GM21367 (cell line): ENCODE results near the gene MYL12A.
"Not testable (repeated sequence)": the region's sequence is repeated elsewhere in the genome, so short reads cannot be mapped to it uniquely, and the experiment has no call there.

Experiments used
- ATAC-seq: cut with Tn5 transposase; IDR thresholded peaks from one replicate; pipeline ENCODE4 v1.9.1; 2021; ENCODE audit not compliant: unreplicated experiment

The MYL12A gene

DNA sequence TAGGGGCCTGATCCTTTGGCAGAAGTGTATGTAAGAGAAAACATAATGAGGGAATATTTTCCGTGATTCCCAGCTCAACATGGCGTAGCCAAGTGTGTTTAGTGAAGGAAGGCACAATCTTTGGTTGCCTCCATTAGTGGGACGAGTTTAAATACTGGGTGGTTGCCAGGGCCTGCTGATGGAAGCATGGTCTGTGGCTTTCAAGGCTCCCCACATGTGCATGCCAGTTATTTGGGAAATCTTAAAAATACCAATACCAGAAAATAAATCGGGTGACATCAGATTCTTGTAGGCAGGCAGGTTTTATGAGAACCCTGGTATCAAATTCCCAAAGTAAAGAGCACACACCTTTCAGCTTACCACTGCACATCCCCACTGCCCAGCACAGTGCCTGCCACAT lies 7.1 kb downstream of the MYL12A start:
- ATAC-seq, result no peak

DNA sequence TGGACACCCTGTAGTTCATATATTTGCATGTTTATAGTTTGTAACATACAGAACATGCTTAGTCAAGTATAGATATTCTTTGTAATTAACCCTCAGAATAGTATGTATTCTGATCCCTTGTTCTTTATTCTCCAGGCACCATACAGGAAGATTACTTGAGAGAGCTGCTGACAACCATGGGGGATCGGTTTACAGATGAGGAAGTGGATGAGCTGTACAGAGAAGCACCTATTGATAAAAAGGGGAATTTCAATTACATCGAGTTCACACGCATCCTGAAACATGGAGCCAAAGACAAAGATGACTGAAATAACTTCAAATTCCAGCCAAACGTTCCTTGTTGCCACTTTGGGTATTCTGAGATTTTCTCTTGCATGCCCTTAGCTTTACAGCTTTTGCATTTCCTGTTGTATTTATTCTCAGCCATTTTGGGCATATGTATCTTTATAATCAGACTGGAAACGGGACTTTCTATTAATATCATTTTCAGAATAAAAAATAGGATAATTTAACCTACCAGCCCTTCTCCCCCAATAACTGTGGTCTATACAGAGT lies 8.1 kb downstream of the MYL12A start:
- ATAC-seq, result no peak

DNA sequence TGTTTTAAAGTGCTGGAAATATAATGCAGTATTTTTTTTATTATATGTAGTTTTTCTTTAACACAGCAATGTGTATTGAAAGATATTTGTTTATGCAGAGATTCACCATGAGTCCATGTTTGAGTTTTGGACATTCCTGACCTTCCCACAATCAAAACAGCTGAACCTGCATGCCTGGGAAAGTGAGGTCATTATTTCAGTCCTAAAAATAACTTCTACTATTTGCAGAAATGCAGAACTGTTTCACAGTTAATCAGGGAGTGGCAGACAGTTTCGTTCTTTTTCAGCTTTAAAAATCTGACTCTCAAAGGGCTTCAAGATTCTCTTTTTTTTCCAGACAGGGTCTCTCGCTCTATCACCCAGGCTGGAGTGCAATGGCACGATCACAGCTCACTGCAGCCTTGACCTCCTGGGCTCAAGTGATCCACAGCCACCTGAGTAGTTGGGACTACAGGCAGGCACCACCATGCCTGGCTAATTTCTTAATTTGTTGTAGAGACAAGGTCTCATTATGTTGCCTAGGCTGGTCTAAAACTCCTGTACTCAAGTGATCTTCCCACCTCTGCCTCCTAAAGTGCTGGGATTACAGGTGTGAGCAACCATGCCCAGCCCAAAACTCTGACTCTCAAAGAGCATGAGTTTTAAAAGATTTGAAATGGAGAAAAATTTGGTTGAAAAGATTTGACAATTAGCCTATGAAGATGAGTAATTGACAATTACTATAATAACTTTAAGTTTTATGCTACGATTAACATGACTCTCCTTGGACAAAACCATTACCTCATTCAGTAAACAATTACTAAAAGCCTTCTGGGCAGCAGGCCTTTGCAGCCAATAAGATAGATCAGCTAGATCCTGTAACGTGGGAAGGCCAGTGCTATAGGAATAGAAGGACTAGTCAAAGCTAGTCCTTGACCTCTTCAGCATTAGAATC lies 9.4 kb downstream of the MYL12A start:
- ATAC-seq, result no peak

DNA sequence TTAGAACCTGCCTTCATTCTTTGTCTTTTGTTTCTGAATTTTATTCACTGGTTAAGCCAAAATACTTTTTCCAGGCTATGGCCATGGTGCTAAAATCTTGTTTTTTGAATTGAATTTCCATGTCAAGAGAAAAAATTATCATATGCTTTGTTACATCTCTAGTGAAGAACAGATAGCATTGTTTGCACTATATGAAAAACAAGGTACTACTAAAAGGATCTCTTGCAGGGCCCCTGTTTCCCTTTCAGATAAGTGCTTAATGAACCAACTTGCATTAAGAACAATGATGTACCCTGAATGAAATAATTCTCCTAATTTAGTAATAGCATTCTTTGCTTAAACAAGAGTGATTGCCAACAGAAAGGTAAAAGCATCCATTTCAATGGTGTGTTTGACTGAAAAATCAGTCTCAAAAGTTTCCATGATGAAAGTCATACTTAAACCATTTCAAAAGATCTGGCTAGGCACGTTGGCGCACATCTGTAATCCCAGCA lies 10.1 kb downstream of the MYL12A start:
- no peak for ATAC-seq

DNA sequence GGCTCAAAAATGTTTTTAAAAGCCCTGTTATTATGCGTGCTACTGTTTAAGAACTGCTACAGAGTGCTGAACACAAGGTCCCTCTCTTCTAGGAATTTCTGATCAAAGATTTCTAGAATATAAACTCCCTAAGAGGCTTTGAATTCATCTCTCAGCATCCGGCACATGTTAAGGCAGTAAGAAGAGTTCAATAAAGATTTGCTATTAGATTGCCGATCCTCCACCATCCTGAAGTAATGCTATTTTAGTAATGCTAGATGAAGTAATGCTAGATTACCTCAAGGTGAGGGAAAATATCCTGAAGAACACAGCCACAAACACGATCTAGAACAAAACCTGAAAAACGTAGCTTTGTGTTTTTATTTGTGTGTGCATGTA lies 13.4 kb downstream of the MYL12A start:
- no peak for ATAC-seq

DNA sequence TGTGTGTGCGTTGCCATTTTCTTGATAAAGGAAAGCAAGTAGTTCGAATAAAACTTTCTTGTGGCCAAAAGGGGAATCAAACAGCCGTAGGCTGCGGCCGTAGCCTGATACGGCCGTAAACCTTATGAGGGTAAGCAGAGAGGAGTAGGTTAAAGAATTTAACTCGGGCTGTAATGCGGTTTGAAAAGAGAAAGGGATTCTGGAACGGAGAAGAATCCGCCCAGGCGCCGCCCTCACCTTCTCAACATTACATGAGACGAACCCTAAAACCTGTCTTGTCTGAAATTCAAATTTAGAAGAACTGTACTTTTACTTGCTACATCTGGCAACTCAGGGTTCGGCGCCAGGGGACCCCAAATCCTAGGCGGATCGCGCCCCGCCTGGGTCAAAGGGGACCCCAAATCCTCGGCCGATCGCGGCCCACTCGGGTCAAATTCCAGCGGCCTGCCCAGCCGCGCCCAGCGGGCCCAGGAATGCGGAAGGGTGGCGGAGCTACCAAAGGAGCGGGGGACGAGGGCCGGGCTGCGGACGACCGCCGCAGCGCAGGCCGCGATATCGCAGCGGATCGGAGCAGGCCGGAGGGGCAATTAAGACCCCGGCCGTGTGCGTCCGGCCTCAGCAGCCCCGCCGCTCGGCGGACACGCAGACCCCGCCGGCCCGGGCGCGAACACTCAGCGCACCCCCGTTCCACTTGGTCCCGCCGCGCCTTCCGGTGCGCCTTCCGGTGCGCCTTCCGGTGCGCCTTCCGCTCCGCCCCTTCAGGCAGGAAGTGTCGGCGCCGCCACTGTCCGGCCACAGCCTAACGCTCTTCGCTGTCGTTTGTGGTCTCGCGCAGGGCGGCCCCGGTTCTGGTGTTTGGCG lies 14.0 kb downstream of the MYL12A start, which contains the start of gene MYL12B:
Gene MYL12B, plus strand, starts transcription at position 761 of the 861 bp plus-strand sequence. CDS start 10,766 bp downstream, outside the sequence.
- peak; percentile 72 for ATAC-seq

DNA sequence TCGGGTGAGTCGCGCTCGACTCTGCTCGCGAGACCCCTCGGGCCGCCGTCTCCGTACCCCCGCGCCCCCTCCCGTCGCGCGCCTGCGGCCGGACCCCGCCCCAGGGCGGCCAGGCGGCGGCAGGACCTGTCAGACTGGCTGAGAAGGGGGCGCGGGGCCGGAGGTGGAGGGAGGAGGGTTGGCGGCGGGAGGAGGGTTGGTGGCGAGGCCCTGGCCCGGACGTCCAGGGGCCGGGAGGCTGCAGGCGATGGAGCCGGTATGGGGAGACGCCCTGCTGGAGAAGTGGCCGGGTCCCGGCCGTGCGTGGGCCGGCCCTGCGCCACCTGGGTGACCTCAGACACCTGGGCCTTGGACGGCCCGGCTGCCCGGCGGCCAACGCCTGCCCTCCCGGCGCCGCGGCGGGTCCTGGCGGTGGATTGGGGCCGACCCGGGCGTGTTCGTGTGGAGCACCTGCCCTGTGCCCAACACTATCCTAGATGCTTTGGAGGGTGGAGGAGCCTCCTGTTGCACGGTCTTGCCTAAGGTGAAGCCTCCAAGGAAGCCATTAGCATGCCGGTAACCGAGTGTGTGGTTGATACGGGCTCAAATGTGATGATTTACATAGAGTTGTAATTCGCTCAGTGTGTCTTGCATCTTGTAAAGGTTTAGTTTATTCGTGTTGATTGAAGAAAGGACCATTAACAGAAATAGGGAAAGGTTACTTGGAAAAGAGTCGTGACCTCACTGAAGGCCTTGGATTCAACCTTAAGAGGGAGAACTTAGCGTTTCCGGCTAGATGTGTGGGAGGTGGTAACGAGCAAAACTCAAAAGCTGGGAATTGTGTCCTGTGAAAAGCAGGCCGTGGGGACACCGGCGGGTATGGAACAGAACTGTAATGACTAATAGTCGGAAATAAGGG lies 14.9 kb downstream of the MYL12A start:
- ATAC-seq, result peak; percentile 31

DNA sequence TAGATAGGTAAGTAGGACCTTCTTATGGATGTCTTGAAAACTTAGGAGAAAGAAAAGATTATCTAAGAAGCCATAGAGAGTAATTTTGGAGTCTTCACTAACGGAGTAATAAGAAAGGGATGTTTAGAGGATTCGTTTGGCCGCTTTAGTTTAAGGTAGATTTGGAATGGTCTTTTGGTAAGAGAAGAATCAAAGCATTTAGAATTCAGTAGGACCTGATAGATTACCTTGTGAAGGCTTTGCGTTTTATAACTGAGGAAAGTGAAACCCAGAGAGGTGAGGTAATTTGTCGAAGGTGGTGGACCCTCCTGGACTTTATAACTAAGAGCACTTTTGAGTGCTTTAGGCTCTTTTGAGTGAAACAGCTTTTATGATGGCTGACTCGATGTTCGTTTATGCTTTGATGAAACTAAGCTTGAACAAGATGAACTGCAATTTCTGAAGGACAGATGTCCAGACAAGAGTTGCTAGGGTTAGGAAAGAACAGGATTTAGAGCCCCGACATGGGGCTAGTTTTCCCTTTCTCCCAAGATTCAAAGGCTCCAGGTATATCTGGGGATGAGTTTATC lies 15.6 kb downstream of the MYL12A start:
- ATAC-seq, result no peak

DNA sequence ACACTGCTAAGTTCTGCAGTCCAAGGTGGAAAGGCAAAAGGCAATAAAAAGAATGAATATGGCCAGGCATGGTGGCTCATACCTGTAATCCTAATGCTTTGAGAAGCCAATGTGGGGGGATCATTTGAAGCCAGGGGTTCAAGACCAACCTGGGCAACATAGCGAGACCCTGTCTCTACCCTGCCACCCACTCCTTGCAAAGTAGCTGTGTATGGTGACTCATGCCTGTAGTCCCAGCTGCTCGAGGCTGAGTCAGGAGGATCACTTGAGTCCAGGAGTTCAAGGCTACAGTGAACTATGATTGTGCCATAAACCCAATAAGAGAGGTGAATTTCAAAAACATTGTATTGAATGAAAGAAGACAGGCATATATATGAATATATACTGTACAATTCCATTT lies 16.8 kb downstream of the MYL12A start:
- ATAC-seq, result no peak

DNA sequence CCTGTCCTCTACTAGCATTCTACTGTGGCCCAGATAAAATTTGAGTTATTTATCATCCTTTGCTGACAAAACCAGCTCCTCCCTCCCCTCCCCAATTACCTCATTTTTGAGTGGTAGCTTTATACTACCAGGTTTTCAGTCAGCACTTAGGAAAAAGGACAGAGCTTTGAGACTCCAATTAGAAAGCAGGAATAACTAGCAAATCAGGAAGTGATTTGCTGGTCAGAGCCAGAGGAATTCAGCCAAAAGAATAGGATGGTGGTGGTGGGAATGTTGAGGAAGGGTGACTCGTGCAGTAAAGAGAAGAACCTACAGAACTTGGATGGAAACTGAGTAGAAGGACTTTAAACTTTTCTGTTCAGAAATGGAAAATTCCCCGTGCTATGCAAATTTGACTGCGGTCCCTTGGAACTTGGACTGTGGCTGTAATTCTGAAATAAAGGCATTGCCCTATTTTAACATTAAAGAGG lies 18.0 kb downstream of the MYL12A start:
- ATAC-seq, result no peak

DNA sequence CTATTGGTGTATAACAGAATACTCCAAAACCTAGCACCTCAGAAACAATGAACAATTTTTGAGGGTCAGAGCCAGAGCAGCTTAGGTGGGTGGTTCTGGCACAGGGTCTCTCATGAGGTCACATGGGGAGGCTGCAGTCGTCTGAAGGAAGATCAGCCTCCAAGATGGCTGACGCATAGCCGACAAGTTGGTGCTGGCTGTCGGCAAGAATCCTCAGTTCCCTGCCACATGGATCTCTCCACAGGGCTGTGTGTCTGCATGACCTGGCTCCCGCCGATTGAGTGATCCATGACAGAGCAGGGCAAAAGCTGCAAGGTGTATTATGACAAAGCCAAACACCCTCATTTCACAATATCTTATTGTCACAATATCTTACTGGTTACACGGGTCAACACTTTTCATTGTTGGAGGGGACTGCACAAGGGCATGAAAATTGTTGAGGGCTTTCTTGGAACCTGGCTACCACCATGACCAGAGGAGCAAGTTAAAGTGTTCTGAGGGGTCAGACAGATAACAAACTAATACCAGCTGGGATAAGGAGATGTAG lies 18.5 kb downstream of the MYL12A start:
- ATAC-seq, result no peak

DNA sequence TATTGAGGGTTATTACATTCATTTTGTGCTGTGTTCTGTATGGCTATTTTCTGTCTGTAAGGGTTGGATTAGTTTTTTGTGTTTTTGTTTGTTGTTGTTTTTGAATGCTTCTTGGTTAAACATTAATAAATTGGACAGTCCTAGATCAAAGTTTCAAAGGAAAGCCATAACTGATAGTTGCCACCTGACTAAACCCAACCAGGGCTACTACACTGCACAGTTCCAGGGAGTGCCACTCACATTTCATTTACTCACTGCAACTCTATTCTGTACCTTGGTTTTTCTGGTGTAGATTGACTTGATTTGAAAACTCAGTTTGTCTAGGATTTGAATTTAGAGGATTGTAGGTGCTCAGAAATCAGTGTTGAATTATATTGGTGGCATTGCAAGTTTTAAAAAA lies 20.7 kb downstream of the MYL12A start:
- ATAC-seq, result no peak

DNA sequence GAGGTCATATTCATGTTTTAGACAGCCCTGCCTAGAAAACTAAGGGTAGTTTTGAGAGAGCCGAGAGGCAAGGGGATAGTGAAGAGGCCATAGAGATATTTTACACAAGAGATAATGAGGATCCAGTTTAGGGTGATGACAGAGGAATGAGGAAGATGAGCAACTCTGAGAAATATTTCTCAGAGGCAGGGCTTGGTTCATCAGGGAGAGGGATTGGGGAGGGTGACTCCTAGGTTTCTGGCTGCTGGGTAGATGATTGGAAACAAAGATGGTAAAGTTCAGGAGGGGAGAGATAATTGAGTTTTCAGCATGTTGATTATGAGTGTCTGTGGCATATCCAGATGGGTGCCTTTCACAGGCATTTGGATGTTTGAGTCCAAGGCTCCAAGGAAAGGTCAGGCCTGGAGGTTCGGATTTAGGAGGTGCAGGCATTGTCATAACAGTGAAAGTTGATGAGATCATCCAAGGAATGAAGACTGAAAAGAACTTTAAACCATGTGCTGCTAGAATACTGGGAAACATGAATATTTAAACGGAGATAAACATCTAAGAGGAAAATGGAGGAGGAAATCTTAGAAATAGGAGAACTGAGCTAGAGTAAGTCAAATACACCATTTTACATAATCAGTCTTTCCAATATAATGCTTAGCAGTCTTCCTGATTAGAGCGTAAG lies 21.8 kb downstream of the MYL12A start:
- ATAC-seq, result no peak

DNA sequence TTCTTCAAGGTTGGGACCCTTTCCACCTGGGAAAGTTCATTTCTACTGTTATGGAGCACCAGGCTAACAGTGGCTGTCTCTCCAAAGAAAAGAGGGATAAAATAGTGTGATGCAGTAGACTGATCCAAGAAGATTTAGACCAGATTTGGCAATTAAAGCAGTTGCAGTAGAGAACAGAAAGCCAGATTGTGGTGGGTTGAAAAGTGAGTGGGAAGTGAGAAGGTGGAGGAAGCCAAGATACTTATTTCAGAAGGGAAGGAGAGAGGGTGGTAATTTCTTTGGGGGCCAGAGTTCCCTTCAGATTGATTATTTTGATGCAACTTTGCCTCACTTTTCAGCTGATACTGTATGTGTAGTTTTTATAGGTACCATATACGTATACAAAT lies 22.3 kb downstream of the MYL12A start:
- no peak for ATAC-seq

DNA sequence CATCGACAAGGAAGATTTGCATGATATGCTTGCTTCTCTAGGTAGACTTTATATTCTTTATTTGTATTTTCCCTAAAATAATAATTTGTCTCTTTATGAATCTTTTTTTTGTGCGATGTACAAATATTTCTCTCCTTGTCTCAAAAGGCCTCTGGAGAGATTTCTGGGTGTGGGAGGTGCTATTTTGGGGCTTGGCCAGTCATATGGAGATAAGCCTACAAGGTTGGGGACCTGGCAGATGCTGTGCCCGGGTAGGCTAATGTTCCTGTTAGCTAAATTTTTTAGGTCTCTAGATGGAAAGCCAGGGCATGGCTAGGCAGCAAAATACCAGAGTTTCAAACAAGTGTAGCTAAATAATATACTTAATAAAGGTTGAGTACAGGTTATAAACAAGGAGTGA lies 25.4 kb downstream of the MYL12A start:
- ATAC-seq, result no peak

DNA sequence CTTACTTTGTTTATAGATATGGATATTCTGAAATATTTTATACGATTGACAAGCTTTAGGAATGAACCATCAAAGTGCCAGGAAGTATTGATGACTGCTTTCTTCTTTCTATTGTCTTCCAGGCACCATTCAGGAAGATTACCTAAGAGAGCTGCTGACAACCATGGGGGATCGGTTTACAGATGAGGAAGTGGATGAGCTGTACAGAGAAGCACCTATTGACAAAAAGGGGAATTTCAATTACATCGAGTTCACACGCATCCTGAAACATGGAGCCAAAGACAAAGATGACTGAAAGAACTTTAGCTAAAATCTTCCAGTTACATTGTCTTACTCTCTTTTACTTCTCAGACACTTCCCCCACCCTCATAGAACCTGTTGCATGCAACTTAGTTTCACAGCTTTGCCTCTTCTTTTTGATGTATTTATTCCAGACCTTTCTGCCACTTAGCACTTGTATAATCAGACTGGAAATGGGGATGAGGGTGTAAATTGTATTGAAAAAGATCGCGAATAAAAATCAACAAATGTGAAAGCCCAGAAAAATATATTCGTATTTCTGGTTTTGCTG lies 30.1 kb downstream of the MYL12A start:
- not testable (repeated sequence) for ATAC-seq

DNA sequence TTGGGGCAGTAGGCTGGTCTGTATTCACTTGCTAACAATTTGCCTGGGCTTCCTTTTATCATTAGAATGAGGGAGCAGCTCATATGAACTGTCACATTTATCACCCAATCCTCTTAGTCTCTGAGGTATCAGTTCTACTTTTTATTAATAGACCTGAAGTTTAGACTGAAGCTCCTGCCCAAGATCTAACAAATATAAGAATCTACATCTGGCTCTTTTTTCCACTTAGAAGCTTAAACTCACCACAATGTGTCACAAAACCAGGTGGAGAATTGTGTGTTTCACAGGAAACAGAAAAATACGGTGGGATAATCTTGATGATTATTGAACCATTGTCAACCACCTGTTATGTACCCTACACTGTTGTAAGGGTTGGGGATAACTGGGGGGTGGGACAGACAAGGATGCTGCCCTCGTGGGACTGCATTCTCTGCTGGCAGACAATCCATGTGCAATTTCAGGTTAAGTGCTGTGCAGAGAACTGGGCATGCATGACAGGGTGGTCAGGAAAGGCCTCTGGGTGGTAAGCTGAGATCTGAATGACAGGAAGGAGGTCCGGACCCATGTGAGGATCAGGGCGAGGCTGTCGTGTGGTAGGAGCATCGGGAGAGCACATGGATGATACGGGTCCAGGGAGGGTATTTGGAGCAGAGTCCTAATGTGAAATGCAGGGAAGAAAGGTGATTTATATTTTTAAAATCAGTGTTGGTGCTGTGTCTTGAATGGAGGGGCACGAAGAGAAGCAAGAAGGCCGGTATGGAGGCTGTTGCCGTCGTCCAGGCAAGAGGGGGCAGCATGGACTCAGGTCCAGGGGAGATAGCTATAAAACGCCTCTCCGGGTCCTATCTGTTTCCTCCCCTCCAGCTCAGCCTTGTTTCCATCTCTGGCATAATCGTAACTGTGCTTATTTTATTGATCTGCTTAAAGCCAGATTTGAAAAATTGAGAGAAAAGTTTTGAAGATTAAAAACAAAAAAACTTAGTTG lies 31.9 kb downstream of the MYL12A start:
- ATAC-seq, result peak; percentile 85
